KOPT-K1 (cell line): Measurements from ENCODE around the gene C12orf76.
A peak's percentile ranks its signal among the peaks of the same experiment; 100 is the strongest.
"Not testable (repeated sequence)": the region's sequence is repeated elsewhere in the genome, so short reads cannot be mapped to it uniquely, and the experiment has no call there.

Source experiments
- H3K27ac ChIP-seq: fragments of 200-600 bp; sonication (generic); 2 replicates; pipeline ENCODE4 v1.5.1; 2016; ENCODE audit warnings: antibody characterized with exemption, mild to moderate bottlenecking, low read depth, low read length; ENCODE audit not compliant: poor library complexity, severe bottlenecking
- H3K36me3 ChIP-seq: fragments of 200-600 bp; sonication (generic); 2 replicates; pipeline ENCODE4 v1.5.1; 2017; ENCODE audit warnings: antibody characterized with exemption, mild to moderate bottlenecking, low read length, moderate library complexity; ENCODE audit not compliant: insufficient read depth
- H3K9me3 ChIP-seq: fragments of 200-600 bp; sonication (generic); 2 replicates; pipeline ENCODE4 v1.5.1; 2017; ENCODE audit warnings: antibody characterized with exemption, low read length, mild to moderate bottlenecking; ENCODE audit not compliant: insufficient read depth, poor library complexity, severe bottlenecking

The C12orf76 gene

DNA sequence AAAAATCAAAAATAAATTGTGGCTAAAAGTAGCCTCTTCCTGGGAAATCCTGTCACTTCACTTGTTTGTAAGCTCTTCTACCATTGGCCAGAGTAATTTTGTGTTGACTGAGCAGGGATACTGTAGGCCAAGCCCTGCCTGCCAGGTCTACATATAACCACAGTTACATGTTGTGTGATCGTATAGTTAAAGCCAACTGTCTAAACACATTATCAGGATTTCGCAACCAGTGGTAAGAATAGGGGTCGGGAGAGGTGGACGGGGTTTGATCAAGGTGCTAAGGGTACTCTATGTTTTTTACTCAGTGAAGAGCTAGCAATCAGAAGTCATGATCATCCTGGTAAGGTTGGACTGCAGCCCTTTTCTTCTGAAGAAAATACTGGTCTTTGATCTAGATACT, 35.7 kb downstream of the C12orf76 start:
- Histone ChIP-seq H3K36me3 (peaks cover 55% of the 10 kb centered on the region), H3K9me3 (no peaks in the 10 kb centered on the region), H3K27ac (no peak overlapping the region)

DNA sequence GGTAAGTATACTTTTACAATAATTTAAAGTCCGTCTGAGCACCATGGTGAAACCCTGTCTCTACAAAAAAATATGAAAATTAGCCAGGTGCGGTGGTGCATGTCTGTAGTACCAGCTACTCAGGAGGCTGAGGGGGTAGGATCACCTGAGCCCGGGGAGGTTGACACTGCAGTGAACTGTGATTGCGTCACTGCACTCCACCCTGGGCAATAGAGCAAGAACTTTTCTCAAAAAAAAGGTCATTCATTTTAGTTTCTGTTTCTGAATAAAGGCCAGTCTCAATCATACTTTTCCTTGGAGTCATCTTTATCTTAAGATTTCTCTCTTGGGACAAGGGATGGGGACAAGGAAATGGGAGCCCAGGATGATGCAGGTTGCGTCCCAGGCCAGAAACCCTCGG, 36.2 kb downstream of the C12orf76 start:
- H3K9me3 ChIP-seq = no peaks in the 10 kb centered on the region
- H3K36me3 ChIP-seq = peaks cover 50% of the 10 kb centered on the region
- no peak overlapping the region for H3K27ac ChIP-seq

DNA sequence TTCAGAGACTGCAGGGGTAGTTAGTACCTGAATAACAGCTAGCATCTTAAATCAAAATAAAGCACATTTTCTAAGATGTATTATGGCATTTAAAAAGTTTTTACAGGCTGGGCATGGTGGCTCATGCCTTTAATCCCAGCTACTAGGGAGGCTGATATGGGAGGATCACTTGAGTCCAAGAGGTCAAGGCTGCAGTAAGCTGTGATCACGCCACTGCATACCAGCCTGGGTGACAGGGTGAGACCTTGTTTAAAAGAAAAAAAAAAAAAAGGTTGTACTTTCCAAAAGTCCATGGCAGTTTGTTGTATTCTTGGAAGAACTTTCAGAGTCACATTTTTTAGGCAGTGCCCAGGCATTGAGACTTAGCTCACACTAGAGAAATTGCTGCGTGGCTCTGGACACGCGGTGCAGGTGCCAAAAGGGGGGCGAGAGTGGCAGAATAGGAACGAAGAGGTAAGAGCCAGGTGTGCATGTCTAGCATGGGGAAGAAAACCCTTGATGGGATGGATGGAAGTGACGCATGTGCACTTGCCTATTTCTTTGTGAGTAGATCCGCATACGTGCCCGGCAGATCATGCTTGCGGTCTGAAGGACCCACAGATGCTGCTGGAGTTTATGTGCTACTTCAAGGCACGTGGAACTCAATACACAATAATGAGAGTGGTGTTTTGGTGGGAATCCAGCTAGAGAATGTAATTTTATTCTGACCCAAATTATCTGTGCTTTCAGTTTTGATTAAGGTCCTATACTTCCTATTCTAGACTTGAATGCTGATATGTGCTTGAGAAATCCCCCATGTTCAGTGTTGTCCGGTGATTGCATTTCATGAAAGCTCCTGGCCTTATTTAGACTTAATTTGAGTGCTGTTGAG, 37.2 kb downstream of the C12orf76 start:
- no peaks in the 10 kb centered on the region for H3K9me3 ChIP-seq
- H3K36me3 ChIP-seq = peaks cover 39% of the 10 kb centered on the region
- H3K27ac ChIP-seq = no peak overlapping the region

DNA sequence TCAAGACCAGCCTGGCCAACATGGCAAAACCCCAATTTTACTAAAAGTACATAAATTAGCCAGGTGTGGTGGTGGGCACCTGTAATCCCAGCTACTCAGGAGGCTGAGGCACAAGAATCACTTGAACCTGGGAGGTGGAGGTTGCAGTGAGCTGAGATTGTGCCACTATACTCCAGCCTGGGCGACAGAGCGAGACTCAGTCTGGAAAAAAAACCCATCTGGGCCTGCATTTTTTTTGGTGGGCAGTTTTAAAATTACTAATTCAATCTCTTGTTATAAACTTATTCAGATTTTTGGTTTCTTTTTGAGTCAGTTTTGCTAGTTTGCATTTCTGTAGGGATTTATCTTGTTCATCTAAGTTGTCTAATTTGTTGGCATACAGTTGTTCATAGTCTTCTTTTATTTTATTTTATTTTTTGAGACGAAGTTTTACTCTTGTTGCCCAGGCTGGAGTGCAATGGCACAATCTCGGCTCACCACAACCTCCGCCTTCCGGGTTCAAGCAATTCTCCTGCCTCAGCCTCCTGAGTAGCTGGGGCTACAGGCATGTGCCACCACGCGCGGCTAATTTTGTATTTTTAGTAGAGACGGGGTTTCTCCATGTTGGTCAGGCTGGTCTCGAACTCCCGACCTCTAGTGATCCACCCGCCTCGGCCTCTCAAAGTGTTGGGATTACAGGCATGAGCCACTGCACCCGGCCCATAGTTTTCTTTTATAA, 39.5 kb downstream of the C12orf76 start:
- H3K9me3 ChIP-seq, H3K27ac ChIP-seq: not testable (repeated sequence)
- H3K36me3 ChIP-seq = peaks cover 23% of the 10 kb centered on the region

DNA sequence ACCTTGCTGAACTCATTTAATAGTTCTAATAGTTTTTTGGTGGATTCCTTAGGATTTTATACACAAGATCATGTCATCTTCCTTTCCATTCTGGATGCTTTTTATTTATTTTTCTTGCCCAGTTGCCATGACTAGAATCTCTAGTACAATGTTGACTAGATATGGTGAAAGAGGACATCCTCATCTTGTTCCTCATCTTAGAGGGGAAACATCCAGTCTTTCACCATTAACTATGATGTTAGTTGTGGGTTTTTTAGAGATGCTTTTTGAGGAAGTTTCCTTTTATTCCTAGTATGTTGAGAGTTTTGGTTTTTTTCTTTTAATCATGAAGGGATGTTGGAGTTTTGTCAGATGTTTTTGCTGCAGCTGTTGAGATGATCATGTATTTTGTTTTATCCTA, 40.4 kb downstream of the C12orf76 start:
- H3K9me3 ChIP-seq = no peaks in the 10 kb centered on the region
- H3K36me3 ChIP-seq = peaks cover 23% of the 10 kb centered on the region
- no peak overlapping the region for H3K27ac ChIP-seq

DNA sequence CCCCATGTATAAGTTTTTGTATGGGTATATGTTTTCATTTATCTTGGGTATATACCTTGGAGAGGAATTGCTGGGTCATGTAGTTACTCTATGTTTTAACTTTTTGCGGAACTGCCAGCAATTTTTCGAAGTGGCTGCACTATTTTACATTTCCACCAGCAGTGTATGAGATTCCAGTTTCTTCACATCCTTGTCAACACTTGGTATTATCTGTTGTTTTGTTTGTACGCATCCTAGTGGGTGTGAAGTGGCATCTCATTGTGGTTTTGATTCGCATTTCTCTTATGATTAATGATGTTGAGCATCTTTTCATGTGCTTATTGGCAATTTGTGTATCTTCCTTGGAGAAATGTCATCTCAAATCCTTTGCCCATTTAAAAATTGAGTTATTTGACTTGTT, 42.2 kb downstream of the C12orf76 start:
- Histone ChIP-seq H3K27ac (no peak overlapping the region), H3K9me3 (no peaks in the 10 kb centered on the region), H3K36me3 (peaks cover 15% of the 10 kb centered on the region)

DNA sequence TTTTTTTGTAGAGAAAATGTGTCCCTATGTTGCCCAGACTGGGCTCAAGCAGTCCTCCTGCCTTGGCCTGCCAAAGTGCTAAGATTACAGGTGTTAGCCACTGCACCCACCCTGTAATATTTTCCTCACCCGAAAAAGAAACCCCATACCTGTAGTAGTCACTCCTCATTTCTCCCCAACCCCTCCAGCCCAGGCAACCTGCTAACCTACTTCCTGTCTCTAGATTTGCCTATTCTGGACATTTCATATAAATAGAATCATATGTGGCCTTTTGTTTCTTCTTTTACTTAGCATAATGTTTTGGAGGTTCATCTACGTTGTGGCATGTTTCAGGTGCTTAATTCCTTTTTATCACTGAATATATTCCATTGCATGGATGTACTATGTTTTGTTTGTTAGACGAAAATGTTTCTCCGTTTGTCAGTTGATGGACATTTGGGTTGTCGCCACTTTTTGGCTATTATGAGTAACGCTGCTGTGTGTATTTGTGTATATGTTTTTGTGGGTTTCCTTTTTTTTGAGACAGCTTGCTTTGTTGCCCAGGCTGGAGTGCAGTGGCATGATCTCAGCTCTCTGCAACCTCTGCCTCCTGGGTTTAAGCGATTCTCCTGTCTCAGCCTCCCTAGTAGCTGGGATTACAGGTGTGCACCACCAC, 42.9 kb downstream of the C12orf76 start:
- Histone ChIP-seq H3K36me3 (peaks cover 15% of the 10 kb centered on the region), H3K9me3 (no peaks in the 10 kb centered on the region), H3K27ac (no peak overlapping the region)

DNA sequence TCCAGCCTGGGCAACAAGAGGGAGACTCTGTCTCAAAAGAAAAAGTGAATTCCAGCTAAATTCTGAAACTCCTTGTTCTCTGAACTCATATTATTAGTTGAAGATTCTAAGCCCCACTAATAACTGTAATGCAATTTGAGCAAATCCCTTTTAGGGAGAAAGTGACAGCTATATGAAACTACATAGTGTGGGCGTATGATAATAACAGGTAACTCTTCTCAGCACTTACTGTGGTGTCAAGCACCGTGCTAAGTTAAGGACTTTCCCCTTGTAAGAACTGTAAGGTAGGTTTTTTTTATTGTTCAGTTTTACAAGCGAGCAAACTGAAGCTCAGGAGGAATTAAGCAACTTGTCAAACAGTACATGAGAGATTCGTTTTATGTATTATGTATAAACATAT, 43.7 kb downstream of the C12orf76 start:
- Histone ChIP-seq H3K9me3 (no peaks in the 10 kb centered on the region), H3K36me3 (peaks cover 15% of the 10 kb centered on the region), H3K27ac (no peak overlapping the region)

DNA sequence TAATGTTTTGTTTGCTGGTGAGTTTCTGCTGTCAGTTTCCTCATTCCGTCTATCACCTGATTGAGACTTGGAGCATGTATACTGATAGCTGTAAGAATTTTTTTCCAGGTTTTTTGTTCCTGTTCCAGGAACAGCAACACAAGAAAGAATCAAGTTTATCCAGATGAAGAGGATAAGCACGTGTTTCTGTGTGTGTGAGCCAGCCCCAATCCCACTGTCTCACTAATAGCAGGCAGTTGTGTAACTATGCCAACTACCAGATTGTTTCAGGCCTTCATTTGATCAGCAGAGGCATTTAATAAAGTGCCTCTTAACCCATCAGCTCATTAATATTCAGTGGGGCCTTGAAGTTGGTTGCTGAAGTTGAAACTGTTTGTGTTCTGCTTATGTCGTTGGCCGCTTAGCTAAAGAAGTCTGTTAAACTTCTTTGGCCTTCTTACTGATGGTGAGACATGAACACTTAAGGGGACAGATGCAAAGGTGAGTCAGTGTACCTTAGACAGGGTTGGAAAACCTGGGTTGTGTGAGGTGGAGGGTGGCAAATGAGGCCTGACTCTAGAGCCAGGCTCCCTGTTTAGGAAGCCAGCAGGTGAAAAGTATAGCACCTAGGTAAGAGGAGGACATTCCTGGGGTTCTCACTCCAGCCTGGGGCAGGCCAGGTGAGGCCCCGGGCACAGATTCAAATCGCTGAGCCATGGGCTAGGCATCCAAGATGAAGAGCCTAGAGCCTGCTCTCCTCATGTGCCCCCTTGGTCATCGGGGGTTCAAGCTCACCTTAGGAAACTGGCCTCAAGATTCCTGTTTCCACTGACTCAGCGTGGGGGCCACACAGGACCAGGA, 45.4 kb downstream of the C12orf76 start:
- peaks cover 15% of the 10 kb centered on the region for H3K36me3 ChIP-seq
- no peak overlapping the region for H3K27ac ChIP-seq
- no peaks in the 10 kb centered on the region for H3K9me3 ChIP-seq

DNA sequence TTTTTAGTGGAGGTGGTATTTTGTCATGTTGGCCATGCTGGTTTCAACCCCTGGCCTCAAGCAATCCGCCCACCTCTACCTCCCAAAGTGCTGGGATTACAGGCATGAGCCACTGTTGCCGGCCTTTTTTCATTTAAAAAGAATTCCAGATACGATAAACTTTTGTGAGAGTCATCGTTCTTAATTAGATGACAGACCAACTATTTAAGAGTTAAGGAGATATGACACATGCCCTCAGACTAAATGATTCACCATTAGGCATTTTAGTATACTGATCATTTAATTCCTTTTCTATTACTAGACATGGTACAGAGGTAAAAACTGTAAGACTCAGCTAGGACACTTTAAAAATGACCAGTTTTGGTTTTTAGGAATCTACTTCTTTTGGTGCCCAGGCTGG, 46.7 kb downstream of the C12orf76 start:
- Histone ChIP-seq H3K36me3 (peaks cover 15% of the 10 kb centered on the region), H3K27ac (no peak overlapping the region), H3K9me3 (no peaks in the 10 kb centered on the region)

DNA sequence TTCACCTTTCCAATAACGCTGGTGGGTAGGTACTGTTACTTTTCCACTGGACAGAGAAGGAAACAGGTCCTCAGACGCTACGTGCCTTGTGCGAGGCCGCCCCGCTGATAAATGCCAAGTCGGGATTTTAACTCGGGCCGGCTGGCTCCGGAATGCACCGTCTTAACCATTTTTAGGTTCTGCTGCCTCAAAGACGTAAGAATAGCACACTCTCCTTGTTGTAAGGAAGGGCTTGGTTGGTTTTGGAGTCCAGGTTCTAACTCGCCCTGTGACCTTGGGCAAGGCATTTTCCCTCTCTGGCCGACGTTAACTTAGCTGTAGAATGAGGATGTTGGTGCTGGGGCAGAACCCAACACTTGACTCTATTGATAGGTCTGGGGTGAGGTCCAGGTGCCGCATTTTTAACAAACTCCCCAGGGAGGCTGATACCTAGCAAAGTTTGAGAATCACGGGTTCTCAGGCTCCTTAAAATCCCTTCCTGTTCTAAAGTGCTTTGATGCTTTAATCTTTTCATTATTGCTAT, 48.3 kb downstream of the C12orf76 start:
- Histone ChIP-seq H3K9me3 (no peaks in the 10 kb centered on the region), H3K36me3 (peaks cover 15% of the 10 kb centered on the region), H3K27ac (peak overlapping the region; percentile 83)

DNA sequence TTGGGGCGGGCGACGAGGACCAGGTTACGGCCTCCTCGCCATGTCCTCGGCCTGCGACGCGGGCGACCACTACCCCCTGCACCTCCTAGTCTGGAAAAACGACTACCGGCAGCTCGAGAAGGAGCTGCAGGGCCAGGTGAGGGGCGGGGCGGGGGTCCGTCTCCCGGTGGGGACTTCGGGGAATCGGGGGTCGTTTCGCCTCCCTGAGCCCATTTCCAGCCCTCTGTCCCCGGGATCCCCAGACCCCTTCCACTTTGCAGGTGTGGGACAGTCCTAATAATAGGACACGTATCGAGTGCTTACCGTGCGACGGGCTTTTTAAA, 48.7 kb downstream of the C12orf76 start:
- peak overlapping the region; percentile 83 for H3K27ac ChIP-seq
- H3K9me3 ChIP-seq = no peaks in the 10 kb centered on the region
- peaks cover 15% of the 10 kb centered on the region for H3K36me3 ChIP-seq

DNA sequence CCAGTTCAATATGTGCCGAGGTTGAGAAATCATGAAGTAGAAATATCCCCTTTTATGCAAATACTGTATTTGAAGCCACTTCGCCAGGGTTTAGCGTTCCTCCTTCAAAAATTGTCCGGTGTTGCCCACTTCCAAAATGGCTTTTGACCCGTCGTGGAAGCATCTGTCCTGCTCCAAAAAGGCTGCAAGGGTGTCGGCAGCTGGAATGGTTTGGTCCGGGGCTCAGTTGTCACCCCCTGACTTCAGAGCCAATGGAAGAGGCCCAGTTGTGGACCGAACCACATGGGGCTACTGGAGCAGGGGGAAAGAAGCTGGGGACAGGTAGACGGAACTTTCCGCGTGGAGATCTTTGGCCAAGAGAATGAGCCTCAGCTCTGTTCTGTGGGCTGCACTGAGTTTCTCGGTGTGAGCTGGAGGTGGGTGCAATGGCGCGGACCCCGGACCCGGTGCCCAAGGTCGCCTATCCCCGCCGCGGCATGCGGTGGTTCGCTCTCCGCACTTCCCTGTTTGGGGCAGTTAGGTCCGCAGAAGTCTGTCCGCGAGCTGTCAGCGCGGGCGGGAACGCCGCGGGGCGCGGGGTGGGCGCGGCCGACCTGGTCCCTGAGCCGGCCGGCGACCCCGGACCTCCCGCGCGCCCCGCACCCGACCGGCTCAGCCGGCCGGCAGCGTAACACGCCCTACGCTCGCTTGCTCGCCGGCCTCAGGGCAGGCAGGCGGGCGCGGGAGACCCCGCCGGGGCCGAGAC, 49.2 kb downstream of the C12orf76 start, which contains the start of gene ANKRD13A:
ANKRD13A (plus strand) TSS at position 527 of the 745 bp plus-strand sequence. CDS start 259 bp downstream, outside the sequence.
- Histone ChIP-seq H3K36me3 (peaks cover 15% of the 10 kb centered on the region), H3K9me3 (no peaks in the 10 kb centered on the region), H3K27ac (peak within 1 kb of the TSS; percentile 83)
